ENCODE results near the gene STK16. TPM values are rescaled to one million over a fixed set of nuclear protein-coding genes. Genes with fewer than 3 reads are reported as not detected.

STK16 gene
- total and polyA plus RNA-seq, 2 of the 13 experiments (the other 11 are each of a cell fraction or from before 2014, with no cell fraction given), result 28.0 to 50.9 TPM

GRCh38 chr2:219228911-219229304 lies 16.4 kb upstream of the STK16 start (continued):
- TF ChIP-seq, protein P1, sequence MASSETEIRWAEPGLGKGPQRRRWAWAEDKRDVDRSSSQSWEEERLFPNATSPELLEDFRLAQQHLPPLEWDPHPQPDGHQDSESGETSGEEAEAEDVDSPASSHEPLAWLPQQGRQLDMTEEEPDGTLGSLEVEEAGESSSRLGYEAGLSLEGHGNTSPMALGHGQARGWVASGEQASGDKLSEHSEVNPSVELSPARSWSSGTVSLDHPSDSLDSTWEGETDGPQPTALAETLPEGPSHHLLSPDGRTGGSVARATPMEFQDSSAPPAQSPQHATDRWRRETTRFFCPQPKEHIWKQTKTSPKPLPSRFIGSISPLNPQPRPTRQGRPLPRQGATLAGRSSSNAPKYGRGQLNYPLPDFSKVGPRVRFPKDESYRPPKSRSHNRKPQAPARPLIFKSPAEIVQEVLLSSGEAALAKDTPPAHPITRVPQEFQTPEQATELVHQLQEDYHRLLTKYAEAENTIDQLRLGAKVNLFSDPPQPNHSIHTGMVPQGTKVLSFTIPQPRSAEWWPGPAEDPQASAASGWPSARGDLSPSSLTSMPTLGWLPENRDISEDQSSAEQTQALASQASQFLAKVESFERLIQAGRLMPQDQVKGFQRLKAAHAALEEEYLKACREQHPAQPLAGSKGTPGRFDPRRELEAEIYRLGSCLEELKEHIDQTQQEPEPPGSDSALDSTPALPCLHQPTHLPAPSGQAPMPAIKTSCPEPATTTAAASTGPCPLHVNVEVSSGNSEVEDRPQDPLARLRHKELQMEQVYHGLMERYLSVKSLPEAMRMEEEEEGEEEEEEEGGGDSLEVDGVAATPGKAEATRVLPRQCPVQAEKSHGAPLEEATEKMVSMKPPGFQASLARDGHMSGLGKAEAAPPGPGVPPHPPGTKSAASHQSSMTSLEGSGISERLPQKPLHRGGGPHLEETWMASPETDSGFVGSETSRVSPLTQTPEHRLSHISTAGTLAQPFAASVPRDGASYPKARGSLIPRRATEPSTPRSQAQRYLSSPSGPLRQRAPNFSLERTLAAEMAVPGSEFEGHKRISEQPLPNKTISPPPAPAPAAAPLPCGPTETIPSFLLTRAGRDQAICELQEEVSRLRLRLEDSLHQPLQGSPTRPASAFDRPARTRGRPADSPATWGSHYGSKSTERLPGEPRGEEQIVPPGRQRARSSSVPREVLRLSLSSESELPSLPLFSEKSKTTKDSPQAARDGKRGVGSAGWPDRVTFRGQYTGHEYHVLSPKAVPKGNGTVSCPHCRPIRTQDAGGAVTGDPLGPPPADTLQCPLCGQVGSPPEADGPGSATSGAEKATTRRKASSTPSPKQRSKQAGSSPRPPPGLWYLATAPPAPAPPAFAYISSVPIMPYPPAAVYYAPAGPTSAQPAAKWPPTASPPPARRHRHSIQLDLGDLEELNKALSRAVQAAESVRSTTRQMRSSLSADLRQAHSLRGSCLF (CRISPR knock-in tag; IDR thresholded peaks at IDR 0.05; ENCODE audit: borderline replicate concordance), result no peak
- no peak for TF ChIP-seq NFRKB (IDR thresholded peaks at IDR 0.05)
- TF ChIP-seq TGIF2 (CRISPR knock-in tag; IDR thresholded peaks at IDR 0.05), result no peak
- TF ChIP-seq JUNB (CRISPR knock-in tag; IDR thresholded peaks at IDR 0.05; ENCODE audit: borderline replicate concordance), result no peak
- no peak for TF ChIP-seq ZNF558 (CRISPR knock-in tag; IDR thresholded peaks at IDR 0.05; ENCODE audit: borderline replicate concordance)
- 0 out of 2 replicates have a peak, but pooled peaks have one; percentile 17 for TF ChIP-seq ZNF333 (CRISPR knock-in tag; IDR thresholded peaks at IDR 0.05; ENCODE audit: borderline replicate concordance)
- no peak for TF ChIP-seq TEAD3 (CRISPR knock-in tag; optimal IDR thresholded peaks at IDR 0.05; ENCODE audit: borderline replicate concordance)
- TF ChIP-seq NFKB2 (CRISPR knock-in tag; IDR thresholded peaks at IDR 0.05; ENCODE audit: borderline replicate concordance), result no peak
- TF ChIP-seq, protein P2, sequence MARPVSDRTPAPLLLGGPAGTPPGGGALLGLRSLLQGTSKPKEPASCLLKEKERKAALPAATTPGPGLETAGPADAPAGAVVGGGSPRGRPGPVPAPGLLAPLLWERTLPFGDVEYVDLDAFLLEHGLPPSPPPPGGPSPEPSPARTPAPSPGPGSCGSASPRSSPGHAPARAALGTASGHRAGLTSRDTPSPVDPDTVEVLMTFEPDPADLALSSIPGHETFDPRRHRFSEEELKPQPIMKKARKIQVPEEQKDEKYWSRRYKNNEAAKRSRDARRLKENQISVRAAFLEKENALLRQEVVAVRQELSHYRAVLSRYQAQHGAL (CRISPR knock-in tag; IDR thresholded peaks at IDR 0.05; ENCODE audit: not compliant biosample characterization), result peak; percentile 6
- no peak for TF ChIP-seq SRY (CRISPR knock-in tag; IDR thresholded peaks at IDR 0.05)
- TF ChIP-seq ZNF616 (CRISPR knock-in tag; IDR thresholded peaks at IDR 0.05; ENCODE audit: low read depth), result no peak
- TF ChIP-seq MEF2D (CRISPR knock-in tag; IDR thresholded peaks at IDR 0.05), result no peak
- no peak for TF ChIP-seq PCBP1 (IDR thresholded peaks at IDR 0.05; ENCODE audit: borderline replicate concordance, low read depth, low read length)
- no peak for TF ChIP-seq HDAC1 (CRISPR knock-in tag; IDR thresholded peaks at IDR 0.05)
- no peak for TF ChIP-seq GLI4 (CRISPR knock-in tag; IDR thresholded peaks at IDR 0.05; ENCODE audit: borderline replicate concordance)
- TF ChIP-seq, protein P3, sequence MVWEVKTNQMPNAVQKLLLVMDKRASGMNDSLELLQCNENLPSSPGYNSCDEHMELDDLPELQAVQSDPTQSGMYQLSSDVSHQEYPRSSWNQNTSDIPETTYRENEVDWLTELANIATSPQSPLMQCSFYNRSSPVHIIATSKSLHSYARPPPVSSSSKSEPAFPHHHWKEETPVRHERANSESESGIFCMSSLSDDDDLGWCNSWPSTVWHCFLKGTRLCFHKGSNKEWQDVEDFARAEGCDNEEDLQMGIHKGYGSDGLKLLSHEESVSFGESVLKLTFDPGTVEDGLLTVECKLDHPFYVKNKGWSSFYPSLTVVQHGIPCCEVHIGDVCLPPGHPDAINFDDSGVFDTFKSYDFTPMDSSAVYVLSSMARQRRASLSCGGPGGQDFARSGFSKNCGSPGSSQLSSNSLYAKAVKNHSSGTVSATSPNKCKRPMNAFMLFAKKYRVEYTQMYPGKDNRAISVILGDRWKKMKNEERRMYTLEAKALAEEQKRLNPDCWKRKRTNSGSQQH (CRISPR knock-in tag; IDR thresholded peaks at IDR 0.05; ENCODE audit: low read depth), result no peak
- no peak for TF ChIP-seq EED (CRISPR knock-in tag; IDR thresholded peaks at IDR 0.05)
- no peak for TF ChIP-seq THAP11 (CRISPR knock-in tag; IDR thresholded peaks at IDR 0.05)
- TF ChIP-seq STAG1 (CRISPR knock-in tag; IDR thresholded peaks at IDR 0.05), result no peak
- TF ChIP-seq ZNF75D (CRISPR knock-in tag; IDR thresholded peaks at IDR 0.05; ENCODE audit: borderline replicate concordance), result no peak
- TF ChIP-seq ZNF782 (CRISPR knock-in tag; IDR thresholded peaks at IDR 0.05; ENCODE audit: borderline replicate concordance), result peak; percentile 74; the same call in 1 of the 2 replicates
- TF ChIP-seq, protein P4, sequence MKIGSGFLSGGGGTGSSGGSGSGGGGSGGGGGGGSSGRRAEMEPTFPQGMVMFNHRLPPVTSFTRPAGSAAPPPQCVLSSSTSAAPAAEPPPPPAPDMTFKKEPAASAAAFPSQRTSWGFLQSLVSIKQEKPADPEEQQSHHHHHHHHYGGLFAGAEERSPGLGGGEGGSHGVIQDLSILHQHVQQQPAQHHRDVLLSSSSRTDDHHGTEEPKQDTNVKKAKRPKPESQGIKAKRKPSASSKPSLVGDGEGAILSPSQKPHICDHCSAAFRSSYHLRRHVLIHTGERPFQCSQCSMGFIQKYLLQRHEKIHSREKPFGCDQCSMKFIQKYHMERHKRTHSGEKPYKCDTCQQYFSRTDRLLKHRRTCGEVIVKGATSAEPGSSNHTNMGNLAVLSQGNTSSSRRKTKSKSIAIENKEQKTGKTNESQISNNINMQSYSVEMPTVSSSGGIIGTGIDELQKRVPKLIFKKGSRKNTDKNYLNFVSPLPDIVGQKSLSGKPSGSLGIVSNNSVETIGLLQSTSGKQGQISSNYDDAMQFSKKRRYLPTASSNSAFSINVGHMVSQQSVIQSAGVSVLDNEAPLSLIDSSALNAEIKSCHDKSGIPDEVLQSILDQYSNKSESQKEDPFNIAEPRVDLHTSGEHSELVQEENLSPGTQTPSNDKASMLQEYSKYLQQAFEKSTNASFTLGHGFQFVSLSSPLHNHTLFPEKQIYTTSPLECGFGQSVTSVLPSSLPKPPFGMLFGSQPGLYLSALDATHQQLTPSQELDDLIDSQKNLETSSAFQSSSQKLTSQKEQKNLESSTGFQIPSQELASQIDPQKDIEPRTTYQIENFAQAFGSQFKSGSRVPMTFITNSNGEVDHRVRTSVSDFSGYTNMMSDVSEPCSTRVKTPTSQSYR (CRISPR knock-in tag; IDR thresholded peaks at IDR 0.05; ENCODE audit: borderline replicate concordance), result no peak
